KMS-11 (cell line): ENCODE results near the gene SLC34A1.

Experiments
- H2AFZ ChIP-seq: fragments of 200-600 bp; sonication (generic); 2 replicates; pipeline ENCODE4 v1.6.1; 2016; ENCODE audit warnings: antibody characterized with exemption, mixed run types, low read depth
- H3K27ac ChIP-seq: fragments of 200-600 bp; sonication (generic); 2 replicates; pipeline ENCODE4 v1.6.1; 2016; ENCODE audit warnings: mild to moderate bottlenecking, mixed run types
- H3K27me3 ChIP-seq: fragments of 200-600 bp; sonication (generic); 2 replicates; pipeline ENCODE4 v1.6.1; 2017; ENCODE audit warnings: mild to moderate bottlenecking, low read depth, mixed run types, moderate library complexity; ENCODE audit not compliant: insufficient read depth
- H3K36me3 ChIP-seq: fragments of 200-600 bp; sonication (generic); 2 replicates; pipeline ENCODE4 v1.6.1; 2017; ENCODE audit warnings: mild to moderate bottlenecking, mixed run types; ENCODE audit not compliant: insufficient read depth
- H3K4me1 ChIP-seq: fragments of 200-600 bp; sonication (generic); 2 replicates; pipeline ENCODE4 v1.6.1; 2016; ENCODE audit warnings: mild to moderate bottlenecking, low read depth, mixed run types; ENCODE audit not compliant: poor library complexity, severe bottlenecking
- H3K4me2 ChIP-seq: fragments of 200-600 bp; sonication (generic); 2 replicates; pipeline ENCODE4 v1.7.0; 2016; ENCODE audit warnings: mild to moderate bottlenecking, mixed run types
- H3K4me3 ChIP-seq: fragments of 200-600 bp; sonication (generic); IDR thresholded peaks from 2 replicates; pipeline ENCODE4 v1.6.1; 2017; ENCODE audit warnings: low read depth, low read length, mixed read lengths; ENCODE audit not compliant: insufficient read depth
- H3K79me2 ChIP-seq: fragments of 200-600 bp; sonication (generic); 2 replicates; pipeline ENCODE4 v1.6.1; 2016; ENCODE audit warnings: low read depth, mixed run types; ENCODE audit not compliant: insufficient read depth
- H3K9ac ChIP-seq: fragments of 200-600 bp; sonication (generic); 2 replicates; pipeline ENCODE4 v1.6.1; 2016; ENCODE audit warnings: mild to moderate bottlenecking, mixed run types
- H4K20me1 ChIP-seq: fragments of 200-600 bp; sonication (generic); 2 replicates; pipeline ENCODE4 v1.6.1; 2016; ENCODE audit warnings: mild to moderate bottlenecking, mixed run types; ENCODE audit not compliant: insufficient read depth
- TF ChIP-seq, protein P1 (sequence below): fragments of 200-600 bp; sonication (generic); conservative IDR thresholded peaks from 2 replicates; pipeline ENCODE4 v1.6.1; 2017; ENCODE audit warnings: low read depth, mild to moderate bottlenecking, antibody characterized with exemption, low read length, moderate library complexity, mixed read lengths

Gene SLC34A1

DNA sequence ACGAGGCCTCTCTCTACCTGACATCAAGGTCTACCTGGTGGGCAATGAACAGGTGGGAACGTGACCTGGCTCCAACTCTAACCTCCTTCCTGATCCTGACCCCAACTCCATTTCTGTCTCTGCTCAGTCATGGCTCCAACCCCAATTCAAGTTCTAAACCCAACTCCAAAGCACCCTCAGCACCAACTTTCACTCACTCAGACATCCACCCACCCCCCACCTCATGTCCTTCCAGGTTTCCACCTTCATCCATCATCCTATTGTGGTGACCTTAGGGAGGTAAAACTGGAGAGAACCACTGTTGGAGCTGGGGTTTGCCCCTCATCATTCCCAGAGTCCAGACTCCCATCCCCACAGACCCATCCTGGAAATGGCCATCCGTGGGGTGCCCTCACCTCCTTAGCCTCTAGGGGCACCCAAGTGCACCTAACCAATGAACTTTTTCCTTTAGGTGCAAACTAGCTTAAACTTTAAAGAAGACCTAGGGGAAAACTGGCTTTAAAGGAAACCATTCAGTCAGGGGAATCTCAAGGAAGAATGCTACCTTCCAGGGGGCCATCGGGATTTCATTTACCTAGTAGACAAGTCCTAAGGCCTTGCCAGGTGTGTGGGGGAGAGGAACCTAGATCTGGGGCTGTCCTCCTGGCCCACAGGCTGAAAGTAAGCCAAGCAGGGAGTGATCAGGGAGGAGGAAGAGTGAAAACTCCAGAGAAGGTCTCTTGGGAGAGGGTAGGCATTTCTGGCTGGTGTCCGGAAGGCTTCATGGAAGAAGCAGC is 15.2 kb upstream of the SLC34A1 start:
- no peak overlapping the region for H3K27ac ChIP-seq
- peaks cover 24% of the 10 kb centered on the region for H3K4me1 ChIP-seq
- no peaks in the 10 kb centered on the region for H4K20me1 ChIP-seq
- TF ChIP-seq, protein P1, sequence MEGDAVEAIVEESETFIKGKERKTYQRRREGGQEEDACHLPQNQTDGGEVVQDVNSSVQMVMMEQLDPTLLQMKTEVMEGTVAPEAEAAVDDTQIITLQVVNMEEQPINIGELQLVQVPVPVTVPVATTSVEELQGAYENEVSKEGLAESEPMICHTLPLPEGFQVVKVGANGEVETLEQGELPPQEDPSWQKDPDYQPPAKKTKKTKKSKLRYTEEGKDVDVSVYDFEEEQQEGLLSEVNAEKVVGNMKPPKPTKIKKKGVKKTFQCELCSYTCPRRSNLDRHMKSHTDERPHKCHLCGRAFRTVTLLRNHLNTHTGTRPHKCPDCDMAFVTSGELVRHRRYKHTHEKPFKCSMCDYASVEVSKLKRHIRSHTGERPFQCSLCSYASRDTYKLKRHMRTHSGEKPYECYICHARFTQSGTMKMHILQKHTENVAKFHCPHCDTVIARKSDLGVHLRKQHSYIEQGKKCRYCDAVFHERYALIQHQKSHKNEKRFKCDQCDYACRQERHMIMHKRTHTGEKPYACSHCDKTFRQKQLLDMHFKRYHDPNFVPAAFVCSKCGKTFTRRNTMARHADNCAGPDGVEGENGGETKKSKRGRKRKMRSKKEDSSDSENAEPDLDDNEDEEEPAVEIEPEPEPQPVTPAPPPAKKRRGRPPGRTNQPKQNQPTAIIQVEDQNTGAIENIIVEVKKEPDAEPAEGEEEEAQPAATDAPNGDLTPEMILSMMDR: peak; percentile 69
- no peaks in the 10 kb centered on the region for H3K79me2 ChIP-seq
- H3K27me3 ChIP-seq: no peaks in the 10 kb centered on the region
- H3K36me3 ChIP-seq: no peaks in the 10 kb centered on the region
- H3K4me2 ChIP-seq: no peak overlapping the region
- H3K4me3 ChIP-seq: no peak overlapping the region
- no peak overlapping the region for H2AFZ ChIP-seq
- no peak overlapping the region for H3K9ac ChIP-seq

DNA sequence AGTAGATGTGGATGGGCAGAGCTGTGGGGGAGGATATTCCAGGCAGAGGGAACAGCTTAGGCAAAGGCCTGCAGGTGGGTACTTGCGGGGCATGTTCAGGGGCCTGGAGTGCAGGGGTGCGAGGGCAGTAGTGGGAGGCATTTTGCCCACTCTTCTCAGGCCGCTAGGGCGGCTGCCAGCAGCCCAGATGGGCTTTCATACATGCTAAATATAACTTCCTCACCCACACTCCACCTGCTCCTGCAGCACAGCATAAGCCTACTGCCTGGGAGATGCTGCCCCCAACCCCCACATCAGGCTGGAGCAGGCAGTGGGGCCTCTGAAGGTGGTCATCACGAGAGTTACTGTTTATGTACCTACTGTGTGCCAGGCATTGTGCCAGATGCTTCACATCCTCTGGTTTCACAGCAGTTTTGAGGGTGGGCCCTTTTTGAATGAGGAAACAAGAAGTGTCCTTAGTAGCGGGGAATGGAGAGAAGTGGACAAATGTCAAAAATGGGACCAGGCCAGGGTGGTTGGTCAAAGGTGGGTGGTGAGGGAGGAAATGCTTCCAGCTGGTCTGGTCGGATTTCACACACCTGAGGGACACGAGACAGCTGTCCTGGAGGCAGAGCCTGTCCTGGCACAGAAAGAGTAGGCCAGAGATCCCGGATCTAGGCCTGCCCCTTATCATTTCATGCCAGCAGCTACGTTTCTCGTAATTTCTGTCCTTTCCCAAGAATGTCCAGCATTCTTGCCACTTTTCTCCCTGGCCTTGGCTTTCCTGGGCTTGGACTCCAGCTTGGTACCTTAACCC is 14.4 kb upstream of the SLC34A1 start:
- no peak overlapping the region; the same call in 1 of the 2 replicates for H3K4me2 ChIP-seq
- no peaks in the 10 kb centered on the region for H3K27me3 ChIP-seq
- no peak overlapping the region for H3K4me3 ChIP-seq
- no peaks in the 10 kb centered on the region for H3K36me3 ChIP-seq
- H3K27ac ChIP-seq: no peak overlapping the region
- no peak overlapping the region for H2AFZ ChIP-seq
- H3K9ac ChIP-seq: no peak overlapping the region
- TF ChIP-seq, protein P1: no peak
- H4K20me1 ChIP-seq: no peaks in the 10 kb centered on the region
- H3K4me1 ChIP-seq: peaks cover 17% of the 10 kb centered on the region
- no peaks in the 10 kb centered on the region for H3K79me2 ChIP-seq

DNA sequence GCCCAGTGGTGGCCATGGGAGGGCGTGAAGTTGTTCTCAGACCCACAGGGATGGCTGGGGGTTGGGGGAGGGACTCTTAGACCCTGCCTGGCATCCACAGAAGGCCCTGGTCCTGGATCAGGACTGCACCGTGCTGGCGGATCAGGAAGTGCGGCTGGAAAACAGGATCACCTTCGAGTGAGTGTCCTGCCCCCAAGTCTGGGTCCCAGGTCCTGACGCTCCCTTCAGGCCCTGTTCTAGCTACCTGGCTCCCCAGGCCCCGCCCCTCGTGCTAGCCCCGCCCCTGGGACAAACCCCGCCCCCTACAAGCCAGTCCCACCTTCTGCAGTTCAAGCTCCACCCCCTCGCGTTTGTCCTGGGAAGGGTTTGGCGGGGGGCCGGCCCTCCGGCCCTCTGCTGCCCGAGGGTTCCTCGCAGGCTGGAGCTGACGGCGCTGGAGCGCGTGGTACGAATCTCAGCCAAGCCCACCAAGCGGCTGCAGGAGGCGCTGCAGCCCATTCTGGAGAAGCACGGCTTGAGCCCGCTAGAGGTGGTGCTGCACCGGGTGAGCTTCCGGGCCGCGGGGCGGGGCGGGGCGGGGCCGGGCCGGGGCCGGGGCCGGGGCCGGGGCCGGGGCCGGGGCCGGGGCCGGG is 13.6 kb upstream of the SLC34A1 start:
- no peak overlapping the region for H2AFZ ChIP-seq
- no peaks in the 10 kb centered on the region for H4K20me1 ChIP-seq
- H3K9ac ChIP-seq: no peak overlapping the region
- no peaks in the 10 kb centered on the region for H3K27me3 ChIP-seq
- H3K4me1 ChIP-seq: peaks cover 16% of the 10 kb centered on the region
- TF ChIP-seq, protein P1: 0 out of 2 replicates have a peak, but pooled peaks have one; percentile 11
- no peaks in the 10 kb centered on the region for H3K79me2 ChIP-seq
- no peak overlapping the region for H3K27ac ChIP-seq
- H3K4me2 ChIP-seq: no peak overlapping the region; the same call in 1 of the 2 replicates
- H3K36me3 ChIP-seq: no peaks in the 10 kb centered on the region
- H3K4me3 ChIP-seq: no peak overlapping the region

DNA sequence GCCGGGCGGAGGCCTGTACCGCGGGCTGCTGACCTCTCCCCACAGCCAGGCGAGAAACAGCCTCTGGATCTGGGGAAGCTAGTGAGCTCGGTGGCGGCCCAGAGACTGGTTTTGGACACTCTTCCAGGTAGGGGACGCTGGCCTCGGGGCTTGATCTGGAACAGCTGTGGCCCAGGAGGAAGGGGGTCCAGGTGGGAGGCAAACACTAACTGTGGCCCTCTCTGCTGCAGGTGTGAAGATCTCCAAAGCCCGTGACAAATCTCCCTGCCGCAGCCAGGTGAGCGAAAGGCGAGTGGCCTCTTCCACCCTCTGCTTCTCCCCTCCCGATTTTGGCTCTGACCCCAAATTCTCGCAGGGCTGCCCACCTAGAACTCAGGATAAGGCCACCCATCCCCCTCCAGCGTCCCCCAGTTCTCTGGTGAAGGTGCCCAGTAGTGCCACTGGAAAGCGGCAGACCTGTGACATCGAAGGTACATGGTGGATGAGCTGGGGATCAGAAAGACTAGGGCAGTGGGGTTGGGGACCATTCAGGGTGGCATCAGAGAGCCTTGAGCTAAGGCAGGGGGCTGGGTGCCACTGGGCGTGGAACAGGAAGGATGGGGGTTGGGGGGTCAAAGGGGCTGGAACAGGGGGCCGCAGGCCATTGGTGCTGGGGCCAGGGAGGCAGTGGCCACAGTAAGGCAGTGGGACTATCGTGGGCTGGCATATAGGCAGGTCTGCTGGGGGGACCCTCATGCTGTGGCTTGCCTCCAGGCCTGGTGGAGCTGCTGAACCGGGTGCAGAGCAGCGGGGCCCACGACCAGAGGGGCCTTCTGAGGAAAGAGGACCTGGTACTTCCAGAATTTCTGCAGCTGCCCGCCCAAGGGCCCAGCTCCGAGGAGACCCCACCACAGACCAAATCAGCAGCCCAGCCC is 12.9 kb upstream of the SLC34A1 start:
- no peaks in the 10 kb centered on the region for H3K27me3 ChIP-seq
- no peak overlapping the region for H3K27ac ChIP-seq
- TF ChIP-seq, protein P1: no peak
- H3K4me1 ChIP-seq: peaks cover 16% of the 10 kb centered on the region
- H3K4me3 ChIP-seq: no peak overlapping the region
- H3K4me2 ChIP-seq: no peak overlapping the region
- no peaks in the 10 kb centered on the region for H3K79me2 ChIP-seq
- no peaks in the 10 kb centered on the region for H3K36me3 ChIP-seq
- no peak overlapping the region for H2AFZ ChIP-seq
- H3K9ac ChIP-seq: no peak overlapping the region
- no peaks in the 10 kb centered on the region for H4K20me1 ChIP-seq
